ENCODE measurements around the gene MAP2K4. TPM values are rescaled to one million over a fixed set of nuclear protein-coding genes. Genes with fewer than 3 reads are reported as not detected.
A peak's percentile ranks its signal among the peaks of the same experiment; 100 is the strongest.

The MAP2K4 gene
- polyA plus RNA-seq, 2 of the 4 experiments (the other 2 are of a cell fraction), result 28.9 to 47.7 TPM

GRCh38 chr17:12022310-12022709 lies 1.6 kb downstream of the MAP2K4 start:
- no peaks in the 10 kb centered on the region for H3K9me3 ChIP-seq
- TF ChIP-seq RCOR1 (IDR thresholded peaks at IDR 0.05; ENCODE audit: low read depth, low read length) (no peak), RFX5 (IDR thresholded peaks at IDR 0.05) (no peak), EP300 (IDR thresholded peaks at IDR 0.05) (no peak), GATA3 (IDR thresholded peaks at IDR 0.05; ENCODE audit: borderline replicate concordance) (no peak), TP53 (CRISPR knock-in tag; IDR thresholded peaks at IDR 0.05) (no peak), CTCF (IDR thresholded peaks at IDR 0.05) (no peak), KDM1A (IDR thresholded peaks at IDR 0.05; ENCODE audit: low read depth) (no peak), MAFK (IDR thresholded peaks at IDR 0.05; ENCODE audit: partially characterized antibody) (no peak), ESRRA (IDR thresholded peaks at IDR 0.05; ENCODE audit: borderline replicate concordance, low read length) (no peak), HOXA7 (CRISPR knock-in tag; IDR thresholded peaks at IDR 0.05) (no peak), CBX2 (IDR thresholded peaks at IDR 0.05; ENCODE audit: borderline replicate concordance, low read depth) (no peak), PHF8 (IDR thresholded peaks at IDR 0.05; ENCODE audit: borderline replicate concordance, low read depth) (no peak), ZNF302 (CRISPR knock-in tag; IDR thresholded peaks at IDR 0.05) (no peak)
- TF ChIP-seq, protein P1, sequence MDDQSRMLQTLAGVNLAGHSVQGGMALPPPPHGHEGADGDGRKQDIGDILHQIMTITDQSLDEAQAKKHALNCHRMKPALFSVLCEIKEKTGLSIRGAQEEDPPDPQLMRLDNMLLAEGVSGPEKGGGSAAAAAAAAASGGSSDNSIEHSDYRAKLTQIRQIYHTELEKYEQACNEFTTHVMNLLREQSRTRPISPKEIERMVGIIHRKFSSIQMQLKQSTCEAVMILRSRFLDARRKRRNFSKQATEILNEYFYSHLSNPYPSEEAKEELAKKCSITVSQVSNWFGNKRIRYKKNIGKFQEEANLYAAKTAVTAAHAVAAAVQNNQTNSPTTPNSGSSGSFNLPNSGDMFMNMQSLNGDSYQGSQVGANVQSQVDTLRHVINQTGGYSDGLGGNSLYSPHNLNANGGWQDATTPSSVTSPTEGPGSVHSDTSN (IDR thresholded peaks at IDR 0.05), result no peak
- TF ChIP-seq, protein P2, sequence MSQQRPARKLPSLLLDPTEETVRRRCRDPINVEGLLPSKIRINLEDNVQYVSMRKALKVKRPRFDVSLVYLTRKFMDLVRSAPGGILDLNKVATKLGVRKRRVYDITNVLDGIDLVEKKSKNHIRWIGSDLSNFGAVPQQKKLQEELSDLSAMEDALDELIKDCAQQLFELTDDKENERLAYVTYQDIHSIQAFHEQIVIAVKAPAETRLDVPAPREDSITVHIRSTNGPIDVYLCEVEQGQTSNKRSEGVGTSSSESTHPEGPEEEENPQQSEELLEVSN (IDR thresholded peaks at IDR 0.05; ENCODE audit: borderline replicate concordance, low read depth), result no peak
- TF ChIP-seq, protein P3, sequence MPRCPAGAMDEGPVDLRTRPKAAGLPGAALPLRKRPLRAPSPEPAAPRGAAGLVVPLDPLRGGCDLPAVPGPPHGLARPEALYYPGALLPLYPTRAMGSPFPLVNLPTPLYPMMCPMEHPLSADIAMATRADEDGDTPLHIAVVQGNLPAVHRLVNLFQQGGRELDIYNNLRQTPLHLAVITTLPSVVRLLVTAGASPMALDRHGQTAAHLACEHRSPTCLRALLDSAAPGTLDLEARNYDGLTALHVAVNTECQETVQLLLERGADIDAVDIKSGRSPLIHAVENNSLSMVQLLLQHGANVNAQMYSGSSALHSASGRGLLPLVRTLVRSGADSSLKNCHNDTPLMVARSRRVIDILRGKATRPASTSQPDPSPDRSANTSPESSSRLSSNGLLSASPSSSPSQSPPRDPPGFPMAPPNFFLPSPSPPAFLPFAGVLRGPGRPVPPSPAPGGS (IDR thresholded peaks at IDR 0.05), result no peak
- ATAC-seq, result no peak
- peak overlapping the region; percentile 95 for H3K4me2 ChIP-seq
- peak overlapping the region; percentile 93; the same call in 2 of the 3 replicates for H3K4me3 ChIP-seq
- CTCF ChIA-PET, result interaction anchor here (1.0 to 1.6 kb wide), 4 partner anchors 8 to 37 kb away, joined by 3 to 5 read pairs (median 4); partner anchors contain the start of gene ZNF18
- POLR2A ChIA-PET, result interaction anchor here (1.0 to 10.2 kb wide), 2 partner anchors 9 to 24 kb away, joined by 3 to 217 read pairs; partner anchors contain the start of gene ZNF18
- DNase-seq (ENCODE audit: low read depth in 1 of 2, low spot score in 1 of 2), result no peak
- FAIRE-seq, result no peak
- H3K27ac ChIP-seq, result no peak overlapping the region
- H3K4me1 ChIP-seq, result peaks cover 44% of the 10 kb centered on the region
- 85% methylated on average over 2 of the region's 2 CpGs for WGBS (ENCODE audit: missing lambda C conversion rate)

GRCh38 chr17:12024327-12024726 lies 3.6 kb downstream of the MAP2K4 start:
- H3K4me2 ChIP-seq, result peak overlapping the region; percentile 95
- POLR2A ChIA-PET, result interaction anchor here (0.7 to 10.2 kb wide), 2 partner anchors 26 to 78 kb away, joined by 3 to 217 read pairs; partner anchors contain the start of gene ZNF18
- no peaks in the 10 kb centered on the region for H3K9me3 ChIP-seq
- 0% methylated on average over 1 of the region's 1 CpG for WGBS (ENCODE audit: missing lambda C conversion rate)
- peaks cover 44% of the 10 kb centered on the region for H3K4me1 ChIP-seq
- no peak for TF ChIP-seq FOSB (CRISPR knock-in tag; IDR thresholded peaks at IDR 0.05)
- TF ChIP-seq MAFK (IDR thresholded peaks at IDR 0.05; ENCODE audit: partially characterized antibody), result peak; percentile 38
- peak in 1 of 2 experiments; percentile 62; a peak in 1 of 4 replicates for TF ChIP-seq CEBPB (IDR thresholded peaks at IDR 0.05)
- TF ChIP-seq HEYL (CRISPR knock-in tag; IDR thresholded peaks at IDR 0.05), result no peak
- TF ChIP-seq FOSL2 (IDR thresholded peaks at IDR 0.05), result peak; percentile 81
- TF ChIP-seq FOSL2 (CRISPR knock-in tag; IDR thresholded peaks at IDR 0.05), result peak; percentile 88
- peak; percentile 74 for TF ChIP-seq JUNB (IDR thresholded peaks at IDR 0.05)
- TF ChIP-seq MAX (IDR thresholded peaks at IDR 0.05), result no peak
- no peak for TF ChIP-seq RCOR1 (IDR thresholded peaks at IDR 0.05; ENCODE audit: low read depth, low read length)
- no peak overlapping the region for H3K4me3 ChIP-seq
- DNase-seq (ENCODE audit: low read depth in 1 of 2, low spot score in 1 of 2) (peak; percentile 71 to 77), ATAC-seq (peak in 1 of 2 experiments; percentile 34; a peak in 3 of 6 replicates), FAIRE-seq (peak; percentile 98)
- peak overlapping the region; percentile 48 to 67 for H3K27ac ChIP-seq
- CTCF ChIA-PET, result interaction anchor here (0.9 to 1.6 kb wide), 6 partner anchors 18 to 55 kb away, joined by 3 to 4 read pairs (median 4); partner anchors contain the start of gene ZNF18

Measured in A549 (cell line).